Calu3 (cell line): ENCODE results near the gene REM2. TPM values are rescaled to one million over a fixed set of nuclear protein-coding genes. Genes with fewer than 3 reads are reported as not detected.
A peak's percentile ranks its signal among the peaks of the same experiment; 100 is the strongest.

Experiments used
- BruUV-seq: library from RNA; stranded (reverse); fragments of 400-500 nt; replicated peaks from 2 replicates; lab custom pipeline; 2021; lab: Mats Ljungman, UMichigan
- CTCF ChIA-PET: fragments of 300-600 bp; sonication (Branson Sonifier 250); formaldehyde crosslinking; loops from one replicate; lab custom pipeline; 2022; ENCODE audit warnings: antibody characterized with exemption; lab: Charles Lee
- DNase-seq: peaks from one replicate; pipeline ENCODE4 v3.0.0; 2022
- H3K27ac Mint-ChIP-seq: one replicate; pipeline ENCODE4 v1.8.0; 2022; ENCODE audit warnings: mixed read lengths; ENCODE audit not compliant: unreplicated experiment
- H3K27me3 Mint-ChIP-seq: one replicate; pipeline ENCODE4 v1.8.0; 2022; ENCODE audit warnings: mixed read lengths; ENCODE audit not compliant: unreplicated experiment
- H3K36me3 Mint-ChIP-seq: one replicate; pipeline ENCODE4 v1.8.0; 2022; ENCODE audit warnings: mild to moderate bottlenecking, moderate library complexity, mixed read lengths; ENCODE audit not compliant: insufficient read depth, unreplicated experiment
- H3K4me1 Mint-ChIP-seq: one replicate; pipeline ENCODE4 v1.8.0; 2022; ENCODE audit warnings: mild to moderate bottlenecking, low read depth, mixed read lengths; ENCODE audit not compliant: unreplicated experiment
- H3K4me3 Mint-ChIP-seq: one replicate; pipeline ENCODE4 v1.8.0; 2022; ENCODE audit warnings: mild to moderate bottlenecking, low read depth, moderate library complexity, mixed read lengths; ENCODE audit not compliant: unreplicated experiment
- H3K9me3 Mint-ChIP-seq: one replicate; pipeline ENCODE4 v1.8.0; 2022; ENCODE audit warnings: low read depth, mixed read lengths; ENCODE audit not compliant: unreplicated experiment
- intact Hi-C: fragments of 100-400 bp; cut with micrococcal nuclease; formaldehyde crosslinking; loops from one replicate; pipeline ENCODE4 v1.10.0; 2022; ENCODE audit not compliant: unreplicated experiment
- total RNA-seq: library from RNA; stranded (reverse); gene quantifications from 2 replicates; pipeline ENCODE4 v1.2.3, GENCODE V29; 2022
- TF ChIP-seq, protein P1 (sequence below): fragments of 200-600 bp; IDR thresholded peaks from one replicate; pipeline ENCODE4 v1.8.0; 2022; ENCODE audit warnings: antibody characterized with exemption; ENCODE audit not compliant: unreplicated experiment

Gene REM2
- total RNA-seq, 1 experiment from 2014 or later: 0.85 TPM

- intact Hi-C loops: no loop called here
- CTCF ChIA-PET: interaction anchor here (0.6 to 1.4 kb wide), 4 partner anchors 9 to 99 kb away, joined by 3 to 4 read pairs (median 3); partner anchors contain the start of genes AJUBA and PRMT5
- Mint-ChIP-seq H3K9me3 (no peaks in the 10 kb centered on the region), H3K36me3 (peaks cover 63% of the 10 kb centered on the region), H3K27ac (peak within 1 kb of the TSS; percentile 100), H3K4me3 (peak within 1 kb of the TSS; percentile 88), H3K27me3 (no peaks in the 10 kb centered on the region), H3K4me1 (peaks cover 22% of the 10 kb centered on the region)
- BruUV-seq: no TSS peak
- TF ChIP-seq, protein P1, sequence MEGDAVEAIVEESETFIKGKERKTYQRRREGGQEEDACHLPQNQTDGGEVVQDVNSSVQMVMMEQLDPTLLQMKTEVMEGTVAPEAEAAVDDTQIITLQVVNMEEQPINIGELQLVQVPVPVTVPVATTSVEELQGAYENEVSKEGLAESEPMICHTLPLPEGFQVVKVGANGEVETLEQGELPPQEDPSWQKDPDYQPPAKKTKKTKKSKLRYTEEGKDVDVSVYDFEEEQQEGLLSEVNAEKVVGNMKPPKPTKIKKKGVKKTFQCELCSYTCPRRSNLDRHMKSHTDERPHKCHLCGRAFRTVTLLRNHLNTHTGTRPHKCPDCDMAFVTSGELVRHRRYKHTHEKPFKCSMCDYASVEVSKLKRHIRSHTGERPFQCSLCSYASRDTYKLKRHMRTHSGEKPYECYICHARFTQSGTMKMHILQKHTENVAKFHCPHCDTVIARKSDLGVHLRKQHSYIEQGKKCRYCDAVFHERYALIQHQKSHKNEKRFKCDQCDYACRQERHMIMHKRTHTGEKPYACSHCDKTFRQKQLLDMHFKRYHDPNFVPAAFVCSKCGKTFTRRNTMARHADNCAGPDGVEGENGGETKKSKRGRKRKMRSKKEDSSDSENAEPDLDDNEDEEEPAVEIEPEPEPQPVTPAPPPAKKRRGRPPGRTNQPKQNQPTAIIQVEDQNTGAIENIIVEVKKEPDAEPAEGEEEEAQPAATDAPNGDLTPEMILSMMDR: no peak
- peak; percentile 96 for DNase-seq
These were observed 36.0 kb downstream of the REM2 start, which contains the start of gene RBM23 for GRCh38 chr14:22918804-22919600. RBM23 (minus strand) TSS chr14:22919149.

DNA sequence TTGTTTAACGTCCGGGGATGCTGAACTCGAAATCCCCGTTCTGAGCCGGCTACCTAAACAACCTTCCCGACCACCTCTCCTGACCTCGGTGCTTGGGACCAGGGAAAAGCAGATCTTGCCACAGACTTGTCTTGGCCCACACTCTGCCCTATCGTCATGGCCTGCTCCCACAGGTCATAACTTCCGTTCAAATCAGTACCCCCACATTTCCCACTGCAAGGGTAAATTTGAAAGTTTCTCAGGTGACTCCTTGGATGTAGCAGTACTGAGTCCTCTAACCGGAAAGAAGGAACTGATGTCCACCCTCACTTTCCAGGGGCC lies 36.5 kb downstream of the REM2 start:
- H3K9me3 Mint-ChIP-seq: no peaks in the 10 kb centered on the region
- DNase-seq: no peak
- no peak overlapping the region for H3K27ac Mint-ChIP-seq
- peaks cover 22% of the 10 kb centered on the region for H3K4me1 Mint-ChIP-seq
- H3K36me3 Mint-ChIP-seq: peaks cover 61% of the 10 kb centered on the region
- peak overlapping the region; percentile 88 for H3K4me3 Mint-ChIP-seq
- BruUV-seq: TSS peak; percentile 90
- CTCF ChIA-PET: interaction anchor here (0.6 to 1.4 kb wide), 4 partner anchors 8 to 100 kb away, joined by 3 to 4 read pairs (median 3); partner anchors contain the start of genes AJUBA and PRMT5
- intact Hi-C loops: no loop called here
- no peaks in the 10 kb centered on the region for H3K27me3 Mint-ChIP-seq
- TF ChIP-seq, protein P1: no peak

- Mint-ChIP-seq H3K27me3 (no peaks in the 10 kb centered on the region), H3K36me3 (peaks cover 61% of the 10 kb centered on the region), H3K9me3 (no peaks in the 10 kb centered on the region), H3K27ac (no peak overlapping the region), H3K4me1 (peaks cover 22% of the 10 kb centered on the region), H3K4me3 (no peak overlapping the region)
- CTCF ChIA-PET: no interaction called here
- no peak for DNase-seq
- no TSS peak for BruUV-seq
- intact Hi-C loops: no loop called here
- TF ChIP-seq, protein P1: no peak
These were observed 37.7 kb downstream of the REM2 start for GRCh38 chr14:22920697-22921096.

GRCh38 chr14:22922294-22922693 lies 39.3 kb downstream of the REM2 start:
- Mint-ChIP-seq H3K9me3 (no peaks in the 10 kb centered on the region), H3K27me3 (no peaks in the 10 kb centered on the region), H3K27ac (no peak overlapping the region), H3K4me1 (peaks cover 28% of the 10 kb centered on the region), H3K4me3 (no peak overlapping the region), H3K36me3 (peaks cover 52% of the 10 kb centered on the region)
- CTCF ChIA-PET: no interaction called here
- DNase-seq: no peak
- no TSS peak for BruUV-seq
- TF ChIP-seq, protein P1: no peak
- intact Hi-C loops: no loop called here
